NCI-H2196 treated with DMSO at 0.1 percent for 48 hours (cell line): ENCODE results near the gene RAET1E.

Experiments used
- DNase-seq: peaks from one replicate; lab custom pipeline; 2025; ENCODE audit not compliant: unreplicated experiment; lab: John Stamatoyannopoulos, UW

The RAET1E gene

DNA sequence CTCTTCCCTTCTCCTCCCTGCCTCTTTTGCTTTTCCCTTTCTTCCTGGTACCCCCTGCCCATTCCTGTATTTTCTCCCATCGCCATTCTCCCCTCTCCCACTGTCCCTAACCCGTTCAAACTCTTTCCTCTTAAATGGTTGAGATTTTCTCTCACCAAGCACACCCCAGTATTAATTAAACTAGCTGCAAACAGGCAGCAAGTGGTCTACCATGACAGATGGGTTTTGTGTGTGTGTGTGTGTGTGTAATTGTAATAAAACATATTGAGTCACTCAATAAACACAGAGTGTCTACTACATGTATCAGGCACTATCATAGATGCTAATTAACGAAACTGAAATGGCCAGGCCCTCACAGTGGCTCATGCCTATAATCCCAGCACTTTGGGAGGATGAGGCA, 6.7 kb downstream of the RAET1E start:
- no peak for DNase-seq

DNA sequence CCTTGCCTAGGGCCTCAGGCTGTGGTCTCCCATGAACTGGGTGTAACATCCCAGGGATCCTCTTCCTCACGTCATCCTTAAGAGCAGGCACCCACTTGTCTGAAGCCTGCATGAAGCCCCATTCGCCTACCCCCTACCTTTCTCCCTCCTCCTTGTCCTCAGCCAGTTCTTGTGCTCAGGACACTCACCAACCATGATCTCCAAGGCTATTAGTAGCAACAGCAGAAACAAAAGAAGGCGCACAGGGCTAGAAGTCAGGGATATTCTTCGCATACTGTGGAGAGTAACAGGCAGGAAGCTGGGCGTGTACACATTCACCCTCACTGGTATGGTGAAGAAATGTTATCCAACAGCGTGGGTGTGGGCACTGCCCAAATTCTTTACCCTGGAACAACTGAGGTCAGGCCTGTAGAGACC, 7.3 kb downstream of the RAET1E start:
- no peak for DNase-seq

DNA sequence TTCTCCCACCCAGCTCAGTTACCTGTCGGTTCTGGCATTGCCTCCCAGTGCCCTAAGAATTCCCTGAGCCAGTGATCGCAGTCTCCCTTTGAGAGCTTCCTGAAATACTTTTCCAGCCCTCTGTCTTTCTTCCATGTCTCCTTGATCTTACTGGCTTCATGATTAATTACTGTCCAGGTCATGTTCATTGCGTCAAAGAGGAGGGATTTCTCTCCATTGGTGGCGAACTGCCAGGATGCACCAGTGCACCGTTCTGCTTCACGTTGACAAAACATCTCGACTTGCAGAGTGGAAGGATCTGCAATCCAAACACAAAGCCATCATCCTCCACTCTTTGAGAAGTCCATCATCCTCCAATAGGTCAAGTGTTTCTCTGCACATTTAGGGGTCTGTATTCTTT, 8.6 kb downstream of the RAET1E start:
- DNase-seq: no peak

DNA sequence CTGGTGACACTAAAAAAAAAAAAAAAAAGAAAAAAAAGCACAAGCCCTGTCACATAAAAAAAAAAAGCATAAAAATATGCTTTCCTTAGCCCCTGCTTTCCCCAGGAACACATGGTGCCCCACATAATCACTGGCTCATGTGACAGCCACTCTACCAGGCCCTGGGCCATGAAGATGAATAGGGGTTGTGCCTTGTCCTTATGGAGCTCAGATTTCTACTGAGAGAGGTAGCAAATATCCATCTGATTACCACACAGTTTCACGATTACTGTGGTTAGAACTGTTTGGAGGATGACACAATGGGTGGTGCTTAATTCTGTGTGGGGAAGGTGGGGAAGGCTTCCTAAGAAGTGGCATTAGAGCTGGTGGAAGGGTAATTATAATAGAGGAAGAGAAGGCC, 9.3 kb downstream of the RAET1E start:
- DNase-seq: no peak

DNA sequence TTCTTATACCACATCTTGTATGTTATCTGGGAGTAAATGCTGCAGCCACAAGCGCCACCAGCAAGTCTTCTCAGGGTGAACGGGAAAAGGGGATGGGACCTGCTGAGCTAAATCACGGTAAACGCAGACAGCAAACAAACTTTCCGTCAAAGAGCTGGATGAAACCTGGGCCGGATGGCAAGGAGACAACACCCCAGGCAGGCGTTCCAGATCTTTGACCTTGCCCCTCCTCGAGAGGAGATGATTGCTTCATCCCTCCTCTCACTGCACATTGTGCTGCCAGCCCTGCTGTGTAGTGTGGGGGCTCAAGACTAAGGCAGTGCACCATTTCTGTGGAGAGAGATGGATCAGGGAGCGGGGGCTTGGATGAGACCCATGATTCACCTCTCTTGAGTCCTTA, 9.8 kb downstream of the RAET1E start:
- no peak for DNase-seq

DNA sequence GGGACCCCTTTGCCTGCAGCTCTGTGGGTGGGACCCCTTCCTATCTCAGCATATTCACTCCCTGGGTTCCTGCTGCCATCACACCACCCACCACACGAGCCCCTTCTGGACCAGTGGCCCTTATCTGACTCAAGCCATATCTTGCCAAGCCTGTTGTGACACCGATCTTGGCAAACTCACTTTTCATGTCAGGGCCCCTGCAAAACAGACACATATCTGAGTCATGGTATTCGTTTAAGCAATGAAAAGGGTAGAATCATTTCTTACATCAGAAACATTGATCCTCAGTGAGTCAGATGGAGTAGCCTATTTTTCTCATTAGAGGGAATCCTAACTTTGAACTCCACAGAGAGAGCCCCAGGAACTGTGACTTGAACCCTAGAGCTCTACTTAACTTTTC, 10.6 kb downstream of the RAET1E start:
- no peak for DNase-seq

DNA sequence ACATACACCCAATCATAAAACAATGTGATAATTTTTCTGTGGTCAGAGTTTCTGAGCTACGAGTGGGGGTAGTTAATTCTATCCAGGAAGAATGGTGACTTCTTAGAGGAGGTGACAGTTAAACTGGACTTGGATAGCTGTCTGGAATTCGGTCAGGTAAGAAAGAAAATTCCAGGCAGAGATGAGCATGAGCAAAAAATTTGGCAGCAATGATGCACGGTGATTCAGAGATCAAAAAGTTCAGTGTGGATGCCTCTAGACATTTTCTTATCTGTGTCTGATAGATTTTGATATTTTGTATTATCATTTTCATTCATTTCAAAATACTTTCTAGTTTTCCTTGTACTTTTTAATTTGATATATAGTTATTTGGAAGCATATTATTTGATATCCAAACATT, 12.0 kb downstream of the RAET1E start:
- no peak for DNase-seq

DNA sequence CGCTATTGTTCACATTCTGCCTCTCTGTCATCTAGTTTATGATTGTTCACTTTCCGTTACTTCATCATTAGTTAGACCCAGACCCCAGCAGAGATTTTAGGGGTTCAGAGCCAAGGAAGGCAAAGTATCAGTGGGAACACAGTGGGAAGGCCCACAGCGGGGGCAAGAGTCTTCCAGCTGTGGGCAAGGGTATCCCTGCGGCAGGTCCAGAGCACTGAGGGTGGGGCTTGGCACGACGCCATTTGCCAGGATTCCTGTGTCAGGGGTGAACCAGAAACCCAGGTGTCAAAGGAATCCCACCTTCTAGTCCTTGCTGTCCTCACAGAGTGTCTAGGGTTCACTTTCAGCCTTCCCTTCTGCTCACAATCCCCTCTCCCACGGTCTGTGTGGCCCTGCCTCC, 13.3 kb downstream of the RAET1E start:
- no peak for DNase-seq

DNA sequence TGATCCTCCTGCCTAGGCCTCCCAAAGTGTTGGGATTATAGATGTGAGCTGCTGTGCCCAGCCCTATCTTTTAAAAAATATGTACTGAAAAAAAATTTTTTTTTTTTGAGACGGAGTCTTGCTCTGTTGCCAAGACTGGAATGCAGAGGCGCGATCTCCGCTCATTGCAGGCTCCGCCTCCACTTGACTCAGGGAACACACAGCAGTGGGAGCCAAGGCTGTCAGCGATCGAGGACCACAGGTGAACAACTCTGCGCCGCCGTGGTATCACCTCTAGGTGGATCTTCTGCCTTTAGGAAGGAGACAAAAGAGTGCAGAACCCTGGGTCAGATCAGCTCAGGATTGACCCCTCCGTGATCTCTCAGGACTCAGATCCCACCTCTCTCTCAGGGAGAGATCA, 13.7 kb downstream of the RAET1E start:
- DNase-seq: no peak

DNA sequence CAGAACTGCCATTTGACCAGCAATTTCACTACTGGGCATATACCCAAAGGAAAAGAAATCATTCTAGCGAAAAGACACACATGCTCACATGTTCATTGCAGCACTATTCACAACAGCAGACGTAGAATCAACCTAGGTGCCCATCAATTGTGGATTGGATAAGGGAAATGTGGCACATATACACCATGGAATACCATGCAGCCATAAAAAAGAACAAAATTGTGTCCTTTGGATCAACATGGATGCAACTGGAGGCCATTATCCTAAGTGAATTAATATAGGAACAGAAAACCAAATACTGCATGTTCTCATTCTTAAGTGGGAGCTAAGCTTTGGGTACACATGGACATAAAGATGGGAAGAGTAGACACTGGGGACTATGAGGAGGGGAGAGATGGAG, 16.1 kb downstream of the RAET1E start:
- no peak for DNase-seq

DNA sequence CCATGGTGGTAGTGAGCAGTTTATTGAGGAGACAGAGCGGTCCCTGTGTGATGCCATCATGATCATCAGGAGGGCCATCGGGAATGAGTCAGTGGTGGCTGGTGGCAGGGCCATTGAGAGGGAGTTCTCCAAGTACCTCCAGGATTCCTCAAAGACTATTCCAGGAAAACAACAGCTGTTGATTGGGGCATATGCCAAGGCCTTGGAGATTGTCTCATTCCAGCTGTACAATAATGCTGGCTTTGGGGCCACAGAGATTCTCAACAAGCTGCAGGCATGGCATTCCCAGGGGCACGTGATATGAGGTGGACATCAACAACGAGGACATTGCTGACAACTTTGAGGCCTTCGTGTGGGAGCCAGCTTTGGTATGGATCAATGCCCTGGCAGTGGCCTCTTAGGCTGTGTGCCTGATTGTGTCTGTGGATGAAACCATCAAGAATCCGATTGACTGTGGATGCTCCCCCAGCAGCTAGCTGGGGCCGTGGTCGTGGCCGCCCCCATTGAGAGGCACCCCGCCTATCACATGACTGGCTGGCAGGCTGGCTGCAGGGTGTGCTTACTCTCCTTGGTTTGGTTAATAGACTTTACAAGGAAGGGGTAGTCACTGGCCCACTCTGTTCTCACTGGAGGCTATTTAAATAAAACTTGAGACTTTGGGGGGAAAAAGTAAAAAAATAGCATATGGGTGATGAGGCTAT, 16.7 kb downstream of the RAET1E start:
- DNase-seq: no peak

DNA sequence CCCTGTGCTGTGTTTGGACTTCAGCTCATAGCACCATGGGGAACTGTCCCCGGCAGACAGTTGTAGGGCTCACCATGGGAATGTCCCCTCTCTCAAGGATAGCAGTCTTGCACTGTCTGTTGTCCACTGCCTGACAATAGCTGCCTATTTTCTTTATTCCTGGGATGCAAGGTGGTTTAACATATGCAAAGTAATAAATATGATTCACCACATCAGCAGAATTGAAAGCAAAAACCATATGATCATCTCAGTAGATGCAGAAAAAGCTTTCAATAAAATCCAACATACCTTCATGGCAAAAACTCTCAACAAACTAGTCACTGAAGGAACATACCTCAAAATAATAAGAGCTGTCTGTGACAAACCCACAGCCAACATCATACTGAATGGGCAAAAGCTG, 20.3 kb downstream of the RAET1E start:
- no peak for DNase-seq

DNA sequence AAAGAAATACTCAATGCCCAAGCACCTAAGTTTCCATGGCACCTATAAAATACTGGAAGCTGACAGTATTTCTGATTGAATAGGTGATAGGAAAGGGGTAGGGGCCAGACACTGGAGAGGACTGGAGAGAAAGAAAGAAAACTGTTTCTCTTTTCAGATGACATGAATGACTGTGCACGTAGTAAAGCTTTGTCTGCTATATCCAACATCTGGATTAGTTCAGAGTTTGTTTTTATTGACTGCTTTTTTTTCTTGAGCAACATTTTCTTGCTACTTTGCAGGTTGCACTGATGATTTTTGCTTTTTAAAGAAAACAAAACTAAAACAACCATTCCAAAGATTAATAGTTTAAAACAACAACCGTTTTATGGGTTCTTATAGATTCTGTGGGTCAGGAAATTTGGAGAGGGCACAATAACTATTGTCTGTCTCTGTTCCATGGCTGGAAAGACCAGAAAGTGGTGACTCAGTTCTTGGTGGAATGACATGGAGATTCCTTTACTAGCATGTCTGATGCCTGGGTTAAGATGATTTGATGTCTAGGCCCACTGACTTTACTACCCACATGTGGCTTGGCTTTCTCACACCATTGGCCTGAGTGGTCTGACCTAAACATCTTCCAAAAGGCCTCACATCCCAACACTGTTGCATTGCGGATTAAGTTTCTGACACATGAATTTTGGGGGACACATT, 21.5 kb downstream of the RAET1E start:
- no peak for DNase-seq

DNA sequence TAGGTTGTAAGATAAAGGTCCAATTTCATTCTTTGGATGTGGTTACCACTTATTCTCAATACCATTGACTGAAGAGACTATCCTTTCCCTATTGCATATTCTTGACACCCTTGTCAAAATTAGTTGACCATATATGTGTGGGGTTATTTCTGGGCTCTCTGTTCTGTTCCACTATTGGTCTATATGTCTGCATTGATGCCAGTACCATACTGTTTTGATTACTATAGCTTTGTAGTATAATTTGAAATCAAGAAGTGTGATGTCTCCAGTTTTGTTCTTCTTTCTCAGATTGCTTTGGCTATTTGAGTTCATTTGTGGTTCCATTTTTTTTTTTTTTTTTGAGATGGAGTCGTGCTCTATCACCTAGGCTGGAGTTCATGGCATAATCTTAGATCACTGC, 25.7 kb downstream of the RAET1E start:
- DNase-seq: no peak

DNA sequence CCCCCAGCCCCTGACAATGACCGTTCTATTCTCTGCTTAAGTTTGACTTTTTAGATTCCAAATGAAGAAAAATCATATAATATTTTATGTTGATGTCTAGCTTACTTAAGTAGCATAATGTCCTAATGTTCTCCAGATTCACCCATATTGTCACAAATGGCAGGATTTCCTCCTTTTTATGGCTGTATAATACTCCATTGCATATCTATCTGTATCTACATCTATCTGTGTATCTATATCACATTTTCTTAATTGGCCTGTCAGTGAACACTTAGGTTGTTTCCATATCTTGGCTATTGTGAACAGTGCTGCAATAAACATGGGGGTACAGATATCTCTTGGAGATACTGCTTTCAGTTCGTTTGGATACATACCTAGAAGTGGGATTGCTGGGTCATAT, 26.7 kb downstream of the RAET1E start:
- DNase-seq: no peak

DNA sequence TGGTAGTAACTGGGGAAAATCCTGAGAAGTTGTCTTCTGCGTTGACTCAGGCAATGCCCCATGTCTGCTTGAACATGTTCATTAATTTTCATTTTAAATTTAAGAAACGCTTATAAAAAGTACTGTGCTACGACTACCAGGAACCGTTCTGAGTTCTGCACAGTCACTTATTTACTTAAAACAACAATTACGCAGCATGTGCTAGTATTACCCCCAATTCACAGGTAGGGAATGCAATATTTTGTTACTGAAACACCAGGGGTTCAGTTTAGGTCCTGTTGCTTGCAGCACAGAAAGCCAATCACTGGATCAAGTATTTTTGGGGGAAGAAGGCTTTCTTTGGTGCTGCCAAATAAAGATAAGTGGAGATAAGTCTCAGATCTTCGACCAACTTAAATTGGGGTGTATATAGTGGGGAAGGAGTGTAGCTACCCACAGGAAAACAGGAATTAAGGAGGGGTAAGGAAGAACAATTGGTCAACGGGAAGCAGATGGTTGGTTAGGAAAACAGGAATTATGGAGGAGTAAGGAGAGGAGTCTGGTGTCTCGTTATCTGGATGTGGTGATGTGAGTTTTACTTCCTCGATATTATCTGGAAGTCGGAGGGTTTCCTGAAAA, 28.5 kb downstream of the RAET1E start:
- no peak for DNase-seq

DNA sequence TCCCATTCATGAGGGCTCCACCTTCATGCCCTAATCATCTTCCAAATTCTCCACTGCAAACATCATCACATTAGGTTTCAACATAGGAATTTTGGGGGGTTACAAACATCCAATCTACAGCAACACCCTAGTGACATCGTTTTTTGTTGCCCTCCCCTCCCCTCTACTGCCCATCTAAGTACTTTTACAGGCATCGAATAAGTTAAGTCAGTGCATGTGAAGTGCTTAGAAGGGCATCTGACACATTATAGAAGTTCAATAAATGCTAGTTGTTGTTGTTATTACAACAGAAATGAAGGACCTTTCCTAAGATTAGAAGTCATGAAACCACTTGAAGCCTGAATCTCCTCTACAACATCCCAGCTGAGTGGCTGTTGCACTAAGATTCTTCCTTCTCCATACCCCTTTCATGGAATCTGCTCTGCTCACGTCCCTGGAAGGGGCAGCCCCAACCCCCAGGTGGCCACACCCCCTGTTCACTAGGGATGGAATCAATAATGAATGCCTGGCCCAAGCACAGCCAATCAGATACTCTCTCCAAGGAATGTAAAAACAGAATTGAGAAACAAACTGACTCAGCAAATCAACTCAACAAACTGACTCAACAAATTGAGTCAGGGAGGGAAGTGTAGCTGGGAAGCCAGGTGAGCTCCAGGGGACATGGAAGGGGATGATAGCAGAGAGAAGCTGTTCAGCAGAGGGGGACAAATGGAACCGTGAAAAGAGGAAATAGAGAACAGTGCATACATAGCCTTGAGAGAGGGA, 29.9 kb downstream of the RAET1E start:
- DNase-seq: no peak

DNA sequence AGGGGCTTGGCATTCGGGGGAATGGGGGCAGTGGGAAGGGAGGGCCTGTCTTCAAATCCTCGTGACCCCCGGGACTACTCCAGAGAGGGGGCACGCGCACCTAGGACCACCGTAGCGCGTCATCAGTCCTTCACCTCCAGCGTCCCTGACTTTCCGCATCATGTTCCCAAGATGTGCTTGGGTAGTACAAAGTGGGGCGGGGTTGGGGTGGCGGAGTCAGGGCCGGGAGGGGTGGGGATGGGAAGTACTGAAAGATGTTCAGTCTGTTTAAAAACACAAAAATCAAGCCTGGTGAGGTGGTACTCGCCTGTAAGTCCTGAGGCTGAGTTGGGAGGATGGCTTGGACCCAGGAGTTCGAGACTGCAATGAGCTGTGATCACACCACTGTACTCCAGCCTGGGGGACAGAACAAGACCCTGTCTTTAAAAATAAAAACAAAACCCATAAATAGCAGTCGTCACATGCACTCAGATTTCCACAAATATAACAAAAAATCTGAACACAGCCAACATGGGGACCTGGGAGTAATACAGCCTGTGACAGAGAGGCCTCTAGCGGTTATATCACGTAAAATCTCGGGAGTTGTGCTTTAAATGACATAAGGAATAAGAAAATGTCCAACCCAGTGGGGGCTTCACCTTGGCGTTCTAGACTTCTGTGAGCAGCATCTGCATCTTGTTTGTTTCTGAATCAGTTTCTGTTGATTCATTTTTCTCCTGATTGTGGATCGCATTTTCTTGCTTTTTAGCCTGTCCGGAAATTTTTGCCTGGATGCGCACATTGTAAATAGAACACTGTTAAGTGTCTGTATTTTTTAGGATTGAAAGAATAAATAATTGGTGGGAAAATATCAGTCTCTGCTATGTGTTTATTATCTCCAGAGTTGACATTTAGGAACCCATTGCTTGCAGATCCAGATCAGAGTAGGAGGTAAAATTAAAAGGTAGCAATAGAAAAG, 33.1 kb downstream of the RAET1E start:
- peak; percentile 46 for DNase-seq

DNA sequence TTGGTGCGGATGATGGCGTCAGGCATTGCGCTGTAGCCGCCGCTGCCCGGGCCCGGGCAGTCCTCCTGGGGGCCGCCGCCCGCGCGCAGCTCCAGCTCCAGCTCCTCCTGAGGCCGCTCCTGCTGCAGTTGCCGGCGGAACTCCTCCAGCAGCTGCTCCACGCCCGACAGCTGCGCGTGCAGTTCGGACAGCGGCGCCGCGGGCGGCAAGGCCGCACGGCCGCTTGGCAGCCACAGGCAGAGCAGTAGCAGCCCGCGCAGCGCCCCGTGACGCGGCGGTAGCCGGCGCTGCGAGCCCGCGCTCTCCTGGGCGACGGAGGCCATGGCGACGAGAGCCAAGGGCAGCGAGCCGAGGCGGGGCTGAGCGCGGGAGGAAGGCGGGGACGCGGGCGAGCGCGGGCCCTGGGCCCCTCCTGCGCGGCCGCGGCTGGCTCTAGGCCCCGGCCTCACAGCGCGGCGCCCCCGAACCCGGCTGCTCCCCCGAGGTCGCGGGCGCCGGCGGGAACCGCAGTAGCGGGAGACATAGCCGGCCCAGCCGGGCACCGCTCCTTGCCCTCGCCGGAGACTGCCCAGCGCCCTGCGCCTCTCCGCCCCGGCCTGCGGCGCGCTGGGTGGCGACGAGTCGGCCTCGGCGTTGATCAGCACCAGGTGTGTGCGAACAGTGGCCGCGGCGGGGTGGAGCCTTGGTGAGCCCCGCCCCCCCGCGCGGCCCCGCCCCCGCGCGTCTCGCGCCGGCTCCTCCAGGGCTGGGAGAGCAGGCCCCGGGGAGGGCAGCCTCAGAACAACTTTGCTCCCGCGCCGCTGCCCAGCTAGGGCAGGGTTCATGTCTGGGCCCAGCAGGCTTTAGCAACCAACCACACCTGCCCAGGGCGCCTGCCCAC, 34.0 kb downstream of the RAET1E start, which contains the start of gene LRP11:
Gene LRP11, minus strand, starts transcription at position 662 of the 880 bp plus-strand sequence. Its CDS starts 339 bp downstream, at position 323.
- DNase-seq: peak; percentile 77
